Head of caudate nucleus (tissue), 42 donors: Measurements from ENCODE around the gene B4GALT6.
A peak's percentile ranks its signal among the peaks of the same experiment; 100 is the strongest.

Source experiments
- DNase-seq, 42 donors: peaks; one replicate each; pipeline versions ENCODE4 v3.0.0 to v3.0.0-alpha.2; 2020 to 2021; ENCODE audit warnings: mixed read lengths in 7 of 42
- intact Hi-C: fragments of 100-400 bp; cut with DNase I; formaldehyde crosslinking; loops from one replicate; pipeline ENCODE4 v1.15.0; 2022

The B4GALT6 gene

DNA sequence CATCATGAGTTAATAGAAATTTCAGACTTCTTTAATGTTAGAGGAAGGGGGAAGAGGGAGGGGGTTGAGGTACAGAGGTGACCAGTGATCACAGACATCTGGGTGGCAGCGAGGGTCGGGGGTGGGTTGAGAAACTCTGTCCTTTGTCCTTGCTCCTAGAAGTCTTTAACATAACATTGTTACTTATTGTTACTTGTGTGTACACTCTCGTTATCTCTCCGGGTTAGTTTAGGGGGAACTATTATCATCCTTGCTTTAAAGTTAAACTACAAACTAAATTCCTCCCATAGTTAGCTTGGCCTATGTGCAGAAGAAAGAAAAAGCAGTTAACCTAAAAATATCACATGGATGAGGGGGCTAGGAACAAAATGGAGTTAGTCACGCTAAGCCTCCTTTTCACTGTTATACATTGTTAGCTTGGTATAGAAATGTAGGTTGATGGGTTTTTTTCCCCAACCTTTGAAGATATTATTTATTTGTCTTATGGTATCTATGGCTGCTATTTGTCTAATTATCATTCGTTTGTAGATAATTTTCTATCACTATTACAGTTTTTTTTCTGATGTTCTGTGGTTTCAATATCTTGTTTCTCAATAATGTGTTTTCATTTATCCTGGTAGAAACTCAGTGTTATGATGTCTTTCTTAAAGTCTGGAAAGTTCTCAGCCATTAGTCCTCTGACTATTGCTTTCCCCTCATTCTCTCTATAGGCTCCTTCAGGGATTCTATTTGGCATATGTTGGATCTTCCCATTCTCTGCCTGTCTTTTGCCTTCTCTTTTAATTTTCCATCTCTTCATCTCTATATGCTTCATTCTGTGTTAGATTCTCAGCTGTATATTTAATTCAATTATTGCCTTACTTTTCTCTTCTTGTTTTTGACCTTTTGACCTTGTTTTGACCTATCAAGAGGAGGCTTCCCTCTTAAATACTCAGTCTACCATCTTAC lies 13.2 kb upstream of the B4GALT6 start:
- DNase-seq: no peak
- intact Hi-C loops: no loop called here

GRCh38 chr18:31695989-31696388 lies 11.6 kb upstream of the B4GALT6 start:
- no peak for DNase-seq
- intact Hi-C loops: no loop called here

DNA sequence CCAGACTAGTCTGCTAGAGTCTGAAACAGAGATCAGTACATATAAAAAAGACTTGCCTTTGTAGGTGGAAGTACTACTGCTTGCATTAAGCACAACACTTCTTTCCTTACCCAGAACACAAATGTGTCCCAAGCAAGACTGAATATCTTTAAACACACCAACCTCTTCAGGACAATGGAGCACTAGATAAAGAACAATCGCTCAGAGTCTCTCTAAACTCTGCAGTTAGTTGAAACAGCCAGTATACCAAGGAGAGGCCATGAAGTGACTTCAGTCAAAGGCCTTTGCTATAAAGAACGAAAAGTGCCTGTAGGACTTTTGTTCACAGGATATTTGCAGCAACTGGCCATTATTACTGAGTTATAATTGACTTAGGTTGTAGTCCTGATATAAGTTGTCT lies 9.9 kb upstream of the B4GALT6 start:
- DNase-seq: no peak
- intact Hi-C loops: no loop called here

- intact Hi-C loops: no loop called here
- DNase-seq: no peak
These were observed 4.2 kb upstream of the B4GALT6 start for GRCh38 chr18:31688606-31689005.

- intact Hi-C loops: no loop called here
- DNase-seq: no peak
These were observed 2.9 kb upstream of the B4GALT6 start for GRCh38 chr18:31686986-31687928.

DNA sequence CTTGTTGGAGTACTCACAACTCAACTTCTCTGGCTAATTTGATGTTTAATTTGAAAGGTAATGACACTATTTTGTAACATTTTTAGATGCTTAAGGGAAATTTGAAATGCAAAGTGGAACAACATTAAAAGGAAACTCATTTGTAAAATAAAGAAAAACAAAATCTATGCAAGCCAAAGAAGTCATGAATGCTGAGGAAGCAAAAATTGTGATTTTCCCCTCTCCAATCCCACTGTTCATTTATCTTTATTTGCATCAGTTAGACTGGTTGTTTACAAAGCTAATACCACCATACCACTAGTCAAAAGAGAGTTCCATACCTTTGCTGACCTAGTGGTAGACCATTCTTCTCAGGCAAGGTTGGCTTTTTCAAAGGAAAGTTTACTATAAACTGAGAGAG lies 2.2 kb upstream of the B4GALT6 start:
- DNase-seq: no peak
- intact Hi-C loops: no loop called here

- DNase-seq: peak; percentile 46 to 94 (median 84)
- intact Hi-C loops: no loop called here
These were observed 1.0 kb upstream of the B4GALT6 start for GRCh38 chr18:31685097-31686082.

- no peak for DNase-seq
- intact Hi-C loops: no loop called here
These were observed 458 bp downstream of the B4GALT6 start for GRCh38 chr18:31683968-31684278.

- intact Hi-C loops: no loop called here
- DNase-seq: no peak
These were observed 1.3 kb downstream of the B4GALT6 start for GRCh38 chr18:31683106-31683505.

DNA sequence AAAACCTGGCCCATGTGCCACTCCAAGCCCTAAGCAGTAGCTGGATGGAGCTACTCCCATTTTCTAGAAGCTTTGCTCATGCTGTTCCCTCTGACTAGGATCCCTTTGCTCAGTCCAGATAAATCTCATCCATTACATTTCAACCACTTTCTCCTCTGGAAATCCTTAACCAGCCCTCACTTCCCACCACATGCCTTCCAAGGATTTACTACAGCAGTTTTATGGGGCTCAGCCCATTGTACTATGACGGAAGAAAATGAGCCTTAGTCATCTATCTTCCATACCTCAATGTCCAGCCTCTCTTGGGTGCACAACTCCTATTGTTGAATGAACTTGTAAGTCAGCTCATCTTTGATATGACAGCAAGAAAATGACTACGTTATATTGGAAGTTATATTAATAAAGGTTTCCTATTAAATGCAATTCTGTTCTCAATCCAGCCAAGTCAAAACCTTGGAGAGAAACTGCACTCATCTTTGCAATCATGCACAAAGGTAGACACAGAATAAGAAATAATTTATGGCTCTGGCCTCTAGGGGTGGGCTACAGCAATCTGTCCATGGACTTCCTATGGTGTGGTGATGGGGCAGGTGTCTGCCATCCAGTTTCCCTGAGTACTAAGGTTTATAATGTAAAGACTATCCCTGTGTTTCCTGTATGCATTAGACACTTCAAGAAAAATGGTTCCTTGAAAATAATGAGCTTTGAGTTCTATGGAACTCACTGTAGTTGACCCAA lies 3.4 kb downstream of the B4GALT6 start:
- DNase-seq: no peak
- intact Hi-C loops: no loop called here

GRCh38 chr18:31680433-31680811 lies 4.0 kb downstream of the B4GALT6 start:
- intact Hi-C loops: no loop called here
- DNase-seq: no peak

- intact Hi-C loops: no loop called here
These were observed 4.5 kb downstream of the B4GALT6 start for GRCh38 chr18:31679791-31680432.

DNA sequence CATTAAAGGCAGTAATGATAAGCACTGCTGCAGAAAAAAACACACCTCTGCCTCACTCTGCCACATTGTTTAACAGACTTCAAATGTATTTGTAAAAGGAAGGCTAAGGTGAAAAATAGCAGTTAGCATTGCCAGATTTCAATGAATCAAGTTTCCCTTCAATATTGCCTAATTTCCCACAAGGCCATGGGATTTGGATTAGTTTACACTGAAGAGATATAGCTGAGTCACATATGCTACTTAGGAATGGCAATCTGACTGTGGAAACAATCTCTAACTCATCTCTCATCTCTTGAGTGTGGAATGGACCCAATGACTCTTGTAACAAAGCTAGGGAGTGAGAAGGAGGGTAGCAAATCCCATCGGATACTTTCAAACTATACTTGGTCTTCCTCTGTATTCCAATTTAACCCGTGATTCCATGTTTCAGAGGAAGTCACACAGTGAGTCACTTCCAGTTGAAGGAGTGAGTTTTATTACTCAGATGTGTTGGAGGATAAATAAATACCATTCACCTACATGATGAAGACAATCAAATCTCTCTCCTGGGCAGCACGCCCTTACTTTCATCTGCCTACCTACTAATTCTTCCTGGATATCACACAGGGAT lies 5.1 kb downstream of the B4GALT6 start:
- DNase-seq: no peak
- intact Hi-C loops: no loop called here

More at GRCh38 chr18:31679791-31680432, 4.5 kb downstream of the B4GALT6 start:
- DNase-seq: no peak

GRCh38 chr18:31678425-31678824 lies 6.0 kb downstream of the B4GALT6 start:
- no peak for DNase-seq
- intact Hi-C loops: no loop called here

DNA sequence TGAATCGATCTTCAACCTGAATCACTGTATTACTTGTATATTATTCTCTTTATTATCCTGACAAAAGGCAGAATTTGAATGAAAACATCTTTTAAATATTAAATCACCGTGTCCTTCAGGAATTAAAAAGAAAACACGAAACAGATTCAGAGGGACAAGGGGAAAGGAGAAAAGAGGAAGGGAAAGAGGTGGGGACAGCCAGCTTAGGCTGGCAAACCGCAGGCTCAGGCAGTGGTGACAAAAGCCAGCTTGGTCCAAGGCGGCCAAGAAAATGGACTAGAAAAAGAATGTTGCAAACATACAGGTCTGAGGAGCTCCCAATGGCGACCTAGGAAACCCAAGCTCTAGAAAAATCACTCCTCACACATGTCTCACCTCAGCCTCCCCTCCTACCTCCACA lies 6.8 kb downstream of the B4GALT6 start:
- intact Hi-C loops: no loop called here

DNA sequence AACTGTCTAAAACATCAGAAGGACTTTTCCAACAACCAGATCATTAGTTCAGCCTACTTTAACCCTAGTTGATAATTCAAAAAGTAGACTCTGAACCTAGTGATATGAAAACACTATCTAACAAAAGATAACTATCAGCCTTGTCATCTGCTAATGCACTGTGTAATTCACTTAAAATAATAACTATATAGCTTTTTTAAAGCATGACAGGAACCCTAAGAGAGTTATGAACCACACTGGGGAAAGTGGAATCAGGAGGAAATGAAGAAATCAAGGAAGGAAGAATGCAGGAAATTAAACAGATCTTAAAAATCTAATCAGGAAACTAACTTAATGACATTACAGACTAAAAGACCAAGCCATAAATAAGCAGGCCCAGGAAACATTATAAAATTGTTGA lies 9.0 kb downstream of the B4GALT6 start:
- intact Hi-C loops: no loop called here
- no peak for DNase-seq

More for the DNA sequence above, 6.8 kb downstream of the B4GALT6 start:
- DNase-seq: peak in 2 of 42 donors; percentile 17 to 55

- intact Hi-C loops: no loop called here
- DNase-seq: no peak
These were observed 11.7 kb downstream of the B4GALT6 start for GRCh38 chr18:31672628-31673135.
